Measurements from ENCODE around the gene HOXD4. TPM values are rescaled to one million over a fixed set of nuclear protein-coding genes. Genes with fewer than 3 reads are reported as not detected.

The HOXD4 gene
- polyA plus RNA-seq, 2 of the 4 experiments (the other 2 are of a cell fraction), result 0.27 to 0.87 TPM

GRCh38 chr2:176128982-176129796, 22.2 kb upstream of the HOXD4 start, which contains the start of gene HOXD8 (continued):
- TF ChIP-seq HOXA7 (CRISPR knock-in tag; IDR thresholded peaks at IDR 0.05) (no peak), FOSL2 (IDR thresholded peaks at IDR 0.05) (no peak), FOSL2 (CRISPR knock-in tag; IDR thresholded peaks at IDR 0.05) (no peak), MAX (IDR thresholded peaks at IDR 0.05) (peak; percentile 77), POLR2A (IDR thresholded peaks at IDR 0.05; ENCODE audit: low read length) (peak; percentile 41)

- peak overlapping the region; percentile 85 for H3K4me2 ChIP-seq
Observed at GRCh38 chr2:176129813-176130146, 21.6 kb upstream of the HOXD4 start.

GRCh38 chr2:176130147-176130956, 21.0 kb upstream of the HOXD4 start:
- Histone ChIP-seq H3K4me2 (peak overlapping the region; percentile 85), H3K4me1 (peaks cover 8% of the 10 kb centered on the region; the same call in 2 of the 3 replicates), H3K9me3 (no peaks in the 10 kb centered on the region), H3K27ac (peak overlapping the region; percentile 88 to 94), H3K4me3 (peak overlapping the region; percentile 81)
- FAIRE-seq (no peak), DNase-seq (ENCODE audit: low read depth in 1 of 2, low spot score in 1 of 2) (peak; percentile 34 to 59), ATAC-seq (peak; percentile 71 to 77)
- CTCF ChIA-PET, result interaction anchor here (0.8 to 9.5 kb wide), 13 partner anchors 9 to 1026 kb away, joined by 3 to 139 read pairs (median 3); no protein-coding TSS in a partner anchor
- peak; percentile 11; the same call in 2 of the 3 replicates for TF ChIP-seq CTCF (IDR thresholded peaks at IDR 0.05)
- TF ChIP-seq KDM1A (IDR thresholded peaks at IDR 0.05; ENCODE audit: low read depth), result no peak
- peak; percentile 45; the same call in 1 of the 2 replicates for TF ChIP-seq PHF8 (IDR thresholded peaks at IDR 0.05; ENCODE audit: borderline replicate concordance, low read depth)
- TF ChIP-seq EHMT2 (IDR thresholded peaks at IDR 0.05; ENCODE audit: low read depth), result no peak
- peak in 1 of 2 experiments; percentile 30; a peak in 1 of 5 replicates for TF ChIP-seq JUN (IDR thresholded peaks at IDR 0.05)
- peak; percentile 35; the same call in 1 of the 2 replicates for TF ChIP-seq MAX (IDR thresholded peaks at IDR 0.05)
- 54% methylated on average over 10 of the region's 100 CpGs for WGBS (ENCODE audit: missing lambda C conversion rate)
- POLR2A ChIA-PET, result no interaction called here

More at GRCh38 chr2:176129813-176130146, 21.6 kb upstream of the HOXD4 start:
- peak overlapping the region; percentile 88 to 94 for H3K27ac ChIP-seq
- FAIRE-seq, result no peak
- no peak for TF ChIP-seq JUN (IDR thresholded peaks at IDR 0.05)
- TF ChIP-seq TP53 (CRISPR knock-in tag; IDR thresholded peaks at IDR 0.05), result no peak
- TF ChIP-seq HOXA7 (CRISPR knock-in tag; IDR thresholded peaks at IDR 0.05), result no peak
- TF ChIP-seq MYC (IDR thresholded peaks at IDR 0.05; ENCODE audit: borderline replicate concordance, low read length), result no peak
- no peak for TF ChIP-seq ZNF302 (CRISPR knock-in tag; IDR thresholded peaks at IDR 0.05)
- TF ChIP-seq KDM5A (IDR thresholded peaks at IDR 0.05), result no peak
- no peak for TF ChIP-seq HES2 (IDR thresholded peaks at IDR 0.05)
- no peak for TF ChIP-seq HOXB13 (CRISPR knock-in tag; IDR thresholded peaks at IDR 0.05; ENCODE audit: low read depth)
- peaks cover 3% of the 10 kb centered on the region; the same call in 1 of the 3 replicates for H3K4me1 ChIP-seq
- ATAC-seq, result peak in 1 of 2 experiments; percentile 52; a peak in 4 of 6 replicates
- no peaks in the 10 kb centered on the region for H3K9me3 ChIP-seq
- CTCF ChIA-PET, result interaction anchor here (1.0 to 9.5 kb wide), 7 partner anchors 8 to 685 kb away, joined by 3 to 139 read pairs (median 6); no protein-coding TSS in a partner anchor
- no peak for DNase-seq (ENCODE audit: low read depth in 1 of 2, low spot score in 1 of 2)
- H3K4me3 ChIP-seq, result peak overlapping the region; percentile 81
- WGBS (ENCODE audit: missing lambda C conversion rate), result 60% methylated on average over 37 of the region's 43 CpGs
- POLR2A ChIA-PET, result interaction anchor here (1.2 kb wide), 1 partner anchor 140 kb away, joined by 3 read pairs; the partner anchor contains the start of gene MTX2
